WI38 (cell line): ENCODE results near the gene NT5C1A.
A peak's percentile ranks its signal among the peaks of the same experiment; 100 is the strongest.

Experiments used
- H3K4me3 ChIP-seq: 2 replicates; pipeline ENCODE4 v1.5.1; 2011; ENCODE audit warnings: low read depth, mild to moderate bottlenecking, control low read depth, low read length
- CTCF ChIP-seq: IDR thresholded peaks from 2 replicates; pipeline ENCODE4 v1.5.1; 2012; ENCODE audit warnings: low read depth, mild to moderate bottlenecking, control low read depth, low read length

Gene NT5C1A

GRCh38 chr1:39632682-39633417 lies 39.1 kb downstream of the NT5C1A start:
- H3K4me3 ChIP-seq = peak overlapping the region; percentile 39
- TF ChIP-seq CTCF = no peak

- H3K4me3 ChIP-seq = no peak overlapping the region
- no peak for TF ChIP-seq CTCF
These were observed 39.6 kb downstream of the NT5C1A start for GRCh38 chr1:39632323-39632681.

GRCh38 chr1:39631361-39632322 lies 40.3 kb downstream of the NT5C1A start:
- no peak overlapping the region for H3K4me3 ChIP-seq
- no peak for TF ChIP-seq CTCF

- no peak for TF ChIP-seq CTCF
- H3K4me3 ChIP-seq = no peak overlapping the region
These were observed 43.0 kb downstream of the NT5C1A start for GRCh38 chr1:39628807-39629350.

- TF ChIP-seq CTCF = no peak
- H3K4me3 ChIP-seq = no peak overlapping the region
These were observed 45.3 kb downstream of the NT5C1A start for GRCh38 chr1:39626646-39627045.

- TF ChIP-seq CTCF = no peak
These were observed 46.2 kb downstream of the NT5C1A start for GRCh38 chr1:39625462-39626273.

More at GRCh38 chr1:39625462-39626273, 46.2 kb downstream of the NT5C1A start:
- no peak overlapping the region for H3K4me3 ChIP-seq
